GM18907 (cell line): ENCODE data around the gene TAB2.

Experiments
- ATAC-seq: cut with Tn5 transposase; IDR thresholded peaks from one replicate; pipeline ENCODE4 v1.9.1; 2021; ENCODE audit warnings: mild to moderate bottlenecking, moderate library complexity; ENCODE audit not compliant: unreplicated experiment

Gene TAB2

GRCh38 chr6:149365197-149365596, 47.7 kb downstream of the TAB2 start:
- ATAC-seq, result no peak

DNA sequence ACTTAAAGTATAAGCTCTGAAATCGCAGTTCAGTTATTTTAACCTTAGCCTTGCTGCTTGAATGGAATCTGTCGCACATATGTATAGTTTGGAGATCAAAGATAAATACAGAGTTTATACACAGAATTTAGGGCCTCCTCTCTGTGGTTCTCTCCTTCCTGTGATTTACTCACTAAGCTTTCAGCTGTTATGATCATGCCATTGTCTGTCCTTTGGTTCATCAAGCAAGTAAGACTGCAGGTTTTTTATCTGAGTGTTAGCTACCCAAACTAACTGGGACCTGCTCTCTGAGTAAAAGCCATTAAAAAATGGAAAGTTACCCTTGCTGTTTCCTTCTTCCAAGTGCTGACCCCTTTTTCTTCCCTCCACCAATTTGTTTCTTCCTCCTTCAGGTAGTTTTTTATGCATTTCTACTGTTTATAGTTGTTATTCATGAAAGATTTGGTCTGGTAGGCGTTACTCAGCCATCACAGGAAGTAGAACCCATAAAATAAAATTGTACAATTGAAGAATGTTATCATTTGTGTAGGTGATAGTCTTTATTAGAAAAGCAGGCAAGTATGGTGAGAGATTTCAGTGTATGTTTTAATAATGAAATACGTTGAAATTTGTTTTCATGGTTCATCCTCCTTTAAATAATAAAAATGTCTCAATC, 48.9 kb downstream of the TAB2 start:
- ATAC-seq, result no peak

GRCh38 chr6:149368065-149368464, 50.6 kb downstream of the TAB2 start:
- no peak for ATAC-seq

GRCh38 chr6:149371154-149371553, 53.6 kb downstream of the TAB2 start:
- no peak for ATAC-seq

- ATAC-seq, result no peak
Measured at GRCh38 chr6:149372062-149372461, 54.5 kb downstream of the TAB2 start.

- no peak for ATAC-seq
Measured at GRCh38 chr6:149373511-149373910, 56.0 kb downstream of the TAB2 start.

GRCh38 chr6:149379977-149380376, 62.5 kb downstream of the TAB2 start:
- ATAC-seq, result no peak

DNA sequence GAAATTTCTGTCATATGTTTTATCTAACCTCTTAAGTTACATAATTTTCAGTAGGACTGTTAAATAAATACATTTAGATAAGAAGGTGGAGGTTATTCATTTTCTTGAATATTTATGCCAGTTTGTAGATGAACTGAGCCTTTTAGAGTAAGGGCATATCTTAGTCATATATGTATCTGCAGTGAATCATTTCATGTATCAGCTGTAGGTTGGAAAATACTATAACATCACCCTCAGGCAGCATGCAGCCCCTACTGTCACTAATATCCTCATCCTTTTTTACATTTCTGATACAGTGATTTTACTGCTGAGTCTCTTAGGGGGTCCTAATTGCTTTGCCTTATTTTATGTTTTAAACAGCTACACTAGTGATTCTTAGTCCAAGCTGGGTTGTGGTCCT, 63.0 kb downstream of the TAB2 start:
- ATAC-seq, result no peak

DNA sequence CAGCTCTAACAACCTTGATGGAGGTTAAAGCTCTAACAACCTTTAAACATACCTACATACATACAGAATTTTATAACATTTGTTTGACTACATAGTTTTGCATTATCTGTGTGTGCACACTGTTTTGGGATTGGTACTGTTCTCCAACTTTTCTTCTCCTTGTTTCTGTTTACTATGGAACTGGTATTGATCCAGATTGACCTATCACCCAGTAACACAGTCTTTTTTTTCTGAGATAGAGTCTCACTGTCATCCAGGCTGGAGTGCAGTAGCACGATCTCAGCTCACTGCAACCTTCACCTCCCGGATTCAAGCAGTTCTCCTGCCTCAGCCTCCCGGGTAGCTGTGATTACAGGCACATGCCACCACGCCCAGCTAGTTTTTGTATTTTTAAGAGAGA, 65.9 kb downstream of the TAB2 start:
- no peak for ATAC-seq

- ATAC-seq, result no peak
Measured at GRCh38 chr6:149384464-149384863, 67.0 kb downstream of the TAB2 start.

- no peak for ATAC-seq
Measured at GRCh38 chr6:149385998-149386646, 68.6 kb downstream of the TAB2 start.

GRCh38 chr6:149387779-149388512, 70.4 kb downstream of the TAB2 start:
- ATAC-seq, result no peak

- no peak for ATAC-seq
Measured at GRCh38 chr6:149389509-149390297, 72.2 kb downstream of the TAB2 start.

DNA sequence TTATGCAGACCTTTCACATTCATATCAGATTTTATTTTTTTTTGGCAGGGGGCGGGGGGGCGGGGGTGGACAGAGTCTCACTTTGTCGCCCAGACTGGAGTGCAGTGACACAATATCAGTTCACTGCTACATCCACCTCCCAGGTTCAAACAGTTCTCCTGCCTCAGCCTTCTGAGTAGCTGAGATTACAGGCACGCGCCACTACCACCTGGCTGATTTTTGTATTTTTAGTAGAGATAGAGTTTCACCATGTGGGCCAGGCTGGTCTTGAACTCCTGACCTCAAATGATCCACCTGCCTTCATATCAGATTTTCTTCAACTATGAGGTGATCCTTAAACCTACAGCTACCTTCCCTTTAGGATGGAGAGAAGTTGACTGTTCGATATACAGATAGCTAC, 74.6 kb downstream of the TAB2 start:
- ATAC-seq, result no peak

DNA sequence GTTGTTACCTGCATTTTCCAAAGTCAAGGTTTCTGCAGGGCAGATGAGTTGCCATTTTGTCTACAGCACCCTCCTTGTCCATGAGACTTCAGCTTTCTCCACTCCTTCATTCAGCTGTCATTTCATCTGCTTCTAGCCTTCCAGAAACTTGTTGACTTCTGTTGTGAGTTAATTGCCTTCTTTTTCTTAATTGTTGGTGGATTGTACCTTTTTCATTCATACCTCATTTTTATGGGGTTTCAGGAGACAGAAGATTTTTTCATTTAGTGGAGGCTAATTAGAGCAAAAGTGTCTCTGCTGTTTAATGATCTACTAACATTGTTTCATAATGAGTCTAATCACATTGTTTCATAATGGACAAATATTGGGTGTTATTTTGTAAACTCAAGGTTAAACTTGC, 75.0 kb downstream of the TAB2 start:
- ATAC-seq, result peak; percentile 51

GRCh38 chr6:149393002-149393679, 75.6 kb downstream of the TAB2 start:
- no peak for ATAC-seq

DNA sequence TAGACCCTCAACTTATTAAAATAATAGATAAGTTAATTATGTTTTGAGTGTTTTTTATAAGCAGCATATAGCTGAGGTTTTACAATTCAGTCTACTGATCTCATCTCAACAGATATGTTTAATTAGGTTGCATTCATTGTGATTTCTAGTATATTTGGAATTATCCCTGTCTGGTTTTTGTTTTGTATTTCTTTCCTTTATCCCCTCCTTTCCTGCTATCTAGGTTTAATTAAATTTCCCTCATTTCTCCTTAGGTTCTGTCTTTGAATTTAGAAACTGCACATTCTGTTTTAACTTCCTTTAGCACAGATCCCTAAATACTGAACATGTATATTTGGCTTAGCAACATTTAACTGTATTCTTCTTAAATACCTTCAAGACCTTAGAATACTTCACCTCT, 77.7 kb downstream of the TAB2 start:
- no peak for ATAC-seq

DNA sequence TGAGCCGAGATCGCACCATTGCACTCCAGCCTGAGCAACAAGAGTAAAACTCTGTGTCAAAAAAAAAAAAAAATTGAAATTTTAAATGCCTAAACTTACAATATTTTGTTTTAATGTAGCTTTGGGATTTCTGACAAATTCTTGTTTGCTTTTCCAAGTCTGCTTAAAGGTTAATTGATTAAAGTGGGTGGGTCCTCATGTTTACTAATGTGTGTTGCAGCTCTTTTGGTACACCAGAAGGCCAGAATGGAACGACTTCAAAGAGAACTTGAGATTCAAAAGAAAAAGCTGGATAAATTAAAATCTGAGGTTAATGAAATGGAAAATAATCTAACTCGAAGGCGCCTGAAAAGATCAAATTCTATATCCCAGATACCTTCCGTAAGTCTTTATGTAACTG, 79.9 kb downstream of the TAB2 start:
- no peak for ATAC-seq

GRCh38 chr6:149400050-149400449, 82.5 kb downstream of the TAB2 start, which contains the start of gene SUMO4:
TSS of gene SUMO4 (plus strand) at chr6:149400262. CDS start at chr6:149400392, 130 bp downstream.
- no peak for ATAC-seq

DNA sequence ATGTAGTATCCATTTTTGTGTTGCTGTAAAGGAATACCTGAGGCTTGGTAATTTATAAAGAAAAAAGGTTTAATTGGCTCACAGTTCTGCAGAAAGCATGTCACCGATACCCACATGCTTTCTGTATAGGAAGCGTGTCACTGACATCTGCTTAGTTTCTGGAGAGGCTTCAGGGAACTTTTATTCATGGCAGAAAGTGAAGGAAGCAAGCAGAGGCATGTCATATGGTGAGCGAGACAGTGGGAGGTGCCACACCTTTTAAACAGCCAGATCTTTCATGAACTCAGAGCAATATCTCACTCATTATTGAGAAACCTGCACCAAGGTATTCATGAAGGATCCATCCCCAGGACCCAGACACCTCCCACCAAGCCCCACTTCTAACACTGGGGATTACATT, 86.0 kb downstream of the TAB2 start:
- no peak for ATAC-seq
